K562 treated with DMSO at 1 percent for 24 hours (cell line): Measurements from ENCODE around the gene RPA1. TPM values are rescaled to one million over a fixed set of nuclear protein-coding genes. Genes with fewer than 3 reads are reported as not detected.

ENCODE experiments used
- total RNA-seq: library from RNA; unstranded; fragments of 300-600 nt; gene quantifications from 2 replicates; pipeline ENCODE4 v1.2.3, GENCODE V29; 2022; ENCODE audit warnings: low read depth; ENCODE audit not compliant: insufficient read depth

RPA1 gene
- total RNA-seq: 46.0 and 50.0 TPM in 2 replicates

GRCh38 chr17:1829592-1830257 lies at the start of gene RPA1, which contains the start of gene SMYD4:
RPA1 (plus strand) TSS chr17:1830005; CDS start chr17:1830094, 89 bp downstream.
SMYD4 (minus strand) TSS chr17:1829902; CDS start chr17:1827994, 1,908 bp downstream.

Other genes starting within 250 kb of the RPA1 start
- 4.7 and 5.0 TPM in 2 replicates for gene SLC43A2, start 201.2 kb upstream of the RPA1 start, total RNA-seq
- 3.0 and 3.7 TPM in 2 replicates for gene SCARF1, start 184.3 kb upstream of the RPA1 start, total RNA-seq
- 46.3 and 48.7 TPM in 2 replicates for gene RILP, start 180.1 kb upstream of the RPA1 start, total RNA-seq
- 123 and 133 TPM in 2 replicates for gene PRPF8, start 145.1 kb upstream of the RPA1 start, total RNA-seq
- 2.3 and 3.1 TPM in 2 replicates for gene TLCD2, start 119.6 kb upstream of the RPA1 start, total RNA-seq
- 21.8 and 22.3 TPM in 2 replicates for gene WDR81, start 105.3 kb upstream of the RPA1 start, total RNA-seq
- not detected in 2 replicates for gene SERPINF2, start 87.1 kb upstream of the RPA1 start, total RNA-seq
- 63.0 and 67.8 TPM in 2 replicates for gene SERPINF1, start 67.9 kb upstream of the RPA1 start, total RNA-seq
- gene SMYD4, start 103 bp upstream of the RPA1 start, total RNA-seq: 7.8 and 9.6 TPM in 2 replicates
- gene RTN4RL1, start 195.3 kb downstream of the RPA1 start, total RNA-seq: 0.08 TPM in 1 of 2 replicates, not detected in the other
- 20.2 and 21.3 TPM in 2 replicates for gene DPH1, start 200.1 kb downstream of the RPA1 start, total RNA-seq
- 36.8 and 39.1 TPM in 2 replicates for gene OVCA2, start 212.0 kb downstream of the RPA1 start, total RNA-seq
- gene HIC1, start 225.1 kb downstream of the RPA1 start, total RNA-seq: 0.34 and 0.57 TPM in 2 replicates